RWPE2 (cell line): ENCODE results near the gene CRB3.
"Not testable (repeated sequence)": the region's sequence is repeated elsewhere in the genome, so short reads cannot be mapped to it uniquely, and the experiment has no call there.

ENCODE experiments used
- ATAC-seq: fragments of 200-7000 bp; cut with Tn5 transposase; 3 replicates; pipeline ENCODE4 v1.9.1; 2021; ENCODE audit warnings: low read depth
- DNase-seq: peaks from one replicate; pipeline ENCODE4 v3.0.0-alpha.2; 2020; ENCODE audit warnings: low spot score
- H3K27ac ChIP-seq: fragments of 450-650 bp; 2 replicates; pipeline ENCODE4 v1.5.1; 2017; ENCODE audit warnings: mild to moderate bottlenecking; ENCODE audit not compliant: poor library complexity, severe bottlenecking
- H3K27me3 ChIP-seq: fragments of 250-450 bp; sonication (Bioruptor Pico); 2 replicates; pipeline ENCODE4 v1.5.1; 2021; ENCODE audit warnings: mild to moderate bottlenecking, moderate library complexity; ENCODE audit not compliant: insufficient read depth, poor library complexity, severe bottlenecking
- H3K36me3 ChIP-seq: fragments of 250-450 bp; sonication (Bioruptor Pico); 2 replicates; pipeline ENCODE4 v1.5.1; 2020; ENCODE audit warnings: low read depth, mild to moderate bottlenecking, moderate library complexity
- H3K4me1 ChIP-seq: fragments of 250-450 bp; sonication (Bioruptor Pico); 2 replicates; pipeline ENCODE4 v1.5.1; 2021; ENCODE audit warnings: mild to moderate bottlenecking, moderate library complexity; ENCODE audit not compliant: insufficient read depth, poor library complexity, severe bottlenecking
- H3K4me3 ChIP-seq: fragments of 250-450 bp; sonication (Bioruptor Pico); 2 replicates; pipeline ENCODE4 v1.5.1; 2021; ENCODE audit warnings: mild to moderate bottlenecking, moderate library complexity; ENCODE audit not compliant: severe bottlenecking
- H3K9me3 ChIP-seq: fragments of 250-450 bp; sonication (Bioruptor Pico); 2 replicates; pipeline ENCODE4 v1.5.1; 2021; ENCODE audit warnings: mild to moderate bottlenecking, moderate library complexity; ENCODE audit not compliant: severe bottlenecking
- CTCF ChIP-seq: fragments of 450-650 bp; IDR thresholded peaks from one replicate; pipeline ENCODE4 v1.5.1; 2017; ENCODE audit warnings: mild to moderate bottlenecking, moderate library complexity; ENCODE audit not compliant: poor library complexity, severe bottlenecking

CRB3 gene

GRCh38 chr19:6499052-6499790 is 35.1 kb downstream of the CRB3 start:
- no peak for DNase-seq
- ATAC-seq, result no peak
- no peak for TF ChIP-seq CTCF
- Histone ChIP-seq H3K9me3 (no peaks in the 10 kb centered on the region), H3K27me3 (peaks cover 18% of the 10 kb centered on the region), H3K4me3 (no peak overlapping the region), H3K27ac (no peak overlapping the region), H3K4me1 (no peaks in the 10 kb centered on the region), H3K36me3 (no peaks in the 10 kb centered on the region)

- Histone ChIP-seq H3K4me3 (no peak overlapping the region), H3K27me3 (peaks cover 18% of the 10 kb centered on the region), H3K9me3 (no peaks in the 10 kb centered on the region), H3K36me3 (no peaks in the 10 kb centered on the region), H3K27ac (no peak overlapping the region), H3K4me1 (no peaks in the 10 kb centered on the region)
- DNase-seq (no peak), ATAC-seq (no peak)
- no peak for TF ChIP-seq CTCF
These were observed 37.0 kb downstream of the CRB3 start for GRCh38 chr19:6500837-6501739.

GRCh38 chr19:6501740-6502648 is 37.9 kb downstream of the CRB3 start, which contains the start of gene TUBB4A:
Gene TUBB4A, minus strand, starts transcription at chr19:6502309. Its CDS starts 97 bp downstream, at chr19:6502212.
- Histone ChIP-seq H3K27me3 (peaks cover 18% of the 10 kb centered on the region), H3K9me3 (no peaks in the 10 kb centered on the region), H3K4me3 (peak within 1 kb of the TSS; percentile 30), H3K4me1 (no peaks in the 10 kb centered on the region), H3K27ac (no peak within 1 kb of the TSS), H3K36me3 (no peaks in the 10 kb centered on the region)
- no peak for DNase-seq
- ATAC-seq, result no peak
- no peak for TF ChIP-seq CTCF

GRCh38 chr19:6503407-6504201 is 39.5 kb downstream of the CRB3 start:
- ATAC-seq, result no peak
- H3K4me1 ChIP-seq, result no peaks in the 10 kb centered on the region
- H3K27me3 ChIP-seq, result peaks cover 18% of the 10 kb centered on the region
- no peak for TF ChIP-seq CTCF
- no peak overlapping the region for H3K4me3 ChIP-seq
- H3K36me3 ChIP-seq, result no peaks in the 10 kb centered on the region
- H3K9me3 ChIP-seq, result no peaks in the 10 kb centered on the region
- DNase-seq, result no peak
- H3K27ac ChIP-seq, result no peak overlapping the region

GRCh38 chr19:6508028-6508771 is 44.1 kb downstream of the CRB3 start:
- not testable (repeated sequence) for DNase-seq, H3K27me3 ChIP-seq, H3K9me3 ChIP-seq, H3K36me3 ChIP-seq, H3K4me3 ChIP-seq, ATAC-seq, H3K4me1 ChIP-seq, H3K27ac ChIP-seq
